KMS-11 (cell line): ENCODE results near the gene SHROOM3.

Experiments
- H2AFZ ChIP-seq: fragments of 200-600 bp; sonication (generic); 2 replicates; pipeline ENCODE4 v1.6.1; 2016; ENCODE audit warnings: antibody characterized with exemption, mixed run types, low read depth
- H3K27ac ChIP-seq: fragments of 200-600 bp; sonication (generic); 2 replicates; pipeline ENCODE4 v1.6.1; 2016; ENCODE audit warnings: mild to moderate bottlenecking, mixed run types
- H3K27me3 ChIP-seq: fragments of 200-600 bp; sonication (generic); 2 replicates; pipeline ENCODE4 v1.6.1; 2017; ENCODE audit warnings: mild to moderate bottlenecking, low read depth, mixed run types, moderate library complexity; ENCODE audit not compliant: insufficient read depth
- H3K36me3 ChIP-seq: fragments of 200-600 bp; sonication (generic); 2 replicates; pipeline ENCODE4 v1.6.1; 2017; ENCODE audit warnings: mild to moderate bottlenecking, mixed run types; ENCODE audit not compliant: insufficient read depth
- H3K4me1 ChIP-seq: fragments of 200-600 bp; sonication (generic); 2 replicates; pipeline ENCODE4 v1.6.1; 2016; ENCODE audit warnings: mild to moderate bottlenecking, low read depth, mixed run types; ENCODE audit not compliant: poor library complexity, severe bottlenecking
- H3K4me2 ChIP-seq: fragments of 200-600 bp; sonication (generic); 2 replicates; pipeline ENCODE4 v1.7.0; 2016; ENCODE audit warnings: mild to moderate bottlenecking, mixed run types
- H3K4me3 ChIP-seq: fragments of 200-600 bp; sonication (generic); IDR thresholded peaks from 2 replicates; pipeline ENCODE4 v1.6.1; 2017; ENCODE audit warnings: low read depth, low read length, mixed read lengths; ENCODE audit not compliant: insufficient read depth
- H3K79me2 ChIP-seq: fragments of 200-600 bp; sonication (generic); 2 replicates; pipeline ENCODE4 v1.6.1; 2016; ENCODE audit warnings: low read depth, mixed run types; ENCODE audit not compliant: insufficient read depth
- H3K9ac ChIP-seq: fragments of 200-600 bp; sonication (generic); 2 replicates; pipeline ENCODE4 v1.6.1; 2016; ENCODE audit warnings: mild to moderate bottlenecking, mixed run types
- H4K20me1 ChIP-seq: fragments of 200-600 bp; sonication (generic); 2 replicates; pipeline ENCODE4 v1.6.1; 2016; ENCODE audit warnings: mild to moderate bottlenecking, mixed run types; ENCODE audit not compliant: insufficient read depth
- TF ChIP-seq, protein P1 (sequence below): fragments of 200-600 bp; sonication (generic); conservative IDR thresholded peaks from 2 replicates; pipeline ENCODE4 v1.6.1; 2017; ENCODE audit warnings: low read depth, mild to moderate bottlenecking, antibody characterized with exemption, low read length, moderate library complexity, mixed read lengths

SHROOM3 gene

DNA sequence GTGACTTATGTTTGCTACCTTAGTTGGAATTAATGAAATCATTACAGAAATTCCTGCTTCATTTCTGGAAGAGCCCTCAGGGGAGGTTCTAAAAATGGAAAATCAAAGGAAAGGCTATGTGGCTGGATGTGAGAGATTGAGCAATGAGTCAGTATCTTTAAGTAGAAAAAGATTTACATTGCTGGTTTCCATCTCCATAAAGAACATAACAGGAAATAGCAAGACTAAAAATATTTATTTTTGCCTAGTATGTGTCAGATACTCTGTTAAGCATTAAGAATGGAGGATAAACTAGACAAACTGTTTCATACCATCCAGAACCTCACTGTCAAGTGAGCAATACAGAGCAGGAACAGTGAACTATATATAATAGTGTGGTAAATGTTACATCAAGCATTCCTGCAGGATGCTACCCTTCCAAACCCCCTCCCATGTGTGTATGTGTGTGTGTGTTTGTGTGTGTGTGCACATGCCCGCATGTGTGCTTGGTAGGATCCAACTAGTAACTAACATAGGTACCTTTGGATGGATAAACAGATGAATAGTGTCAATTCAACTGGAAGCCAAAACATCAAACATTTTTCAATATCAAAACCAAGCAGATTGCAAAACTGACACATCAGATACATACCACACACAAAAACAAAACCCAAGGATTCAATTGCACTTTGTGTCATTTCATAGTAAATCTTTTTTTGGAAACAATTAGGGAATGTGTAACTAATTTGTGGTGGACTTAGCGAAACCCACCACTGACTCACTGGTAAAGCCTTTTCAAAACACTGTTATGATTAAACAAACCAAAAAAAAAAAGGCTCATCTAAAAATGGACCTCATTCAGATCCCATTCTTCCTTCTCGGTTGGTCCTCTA is 223.4 kb downstream of the SHROOM3 start:
- Histone ChIP-seq H3K79me2 (no peaks in the 10 kb centered on the region), H3K4me3 (no peak overlapping the region), H3K4me1 (peaks cover 27% of the 10 kb centered on the region), H3K9ac (no peak overlapping the region), H2AFZ (no peak overlapping the region), H3K27ac (no peak overlapping the region), H4K20me1 (no peaks in the 10 kb centered on the region), H3K27me3 (no peaks in the 10 kb centered on the region), H3K36me3 (no peaks in the 10 kb centered on the region), H3K4me2 (no peak overlapping the region)
- TF ChIP-seq, protein P1, sequence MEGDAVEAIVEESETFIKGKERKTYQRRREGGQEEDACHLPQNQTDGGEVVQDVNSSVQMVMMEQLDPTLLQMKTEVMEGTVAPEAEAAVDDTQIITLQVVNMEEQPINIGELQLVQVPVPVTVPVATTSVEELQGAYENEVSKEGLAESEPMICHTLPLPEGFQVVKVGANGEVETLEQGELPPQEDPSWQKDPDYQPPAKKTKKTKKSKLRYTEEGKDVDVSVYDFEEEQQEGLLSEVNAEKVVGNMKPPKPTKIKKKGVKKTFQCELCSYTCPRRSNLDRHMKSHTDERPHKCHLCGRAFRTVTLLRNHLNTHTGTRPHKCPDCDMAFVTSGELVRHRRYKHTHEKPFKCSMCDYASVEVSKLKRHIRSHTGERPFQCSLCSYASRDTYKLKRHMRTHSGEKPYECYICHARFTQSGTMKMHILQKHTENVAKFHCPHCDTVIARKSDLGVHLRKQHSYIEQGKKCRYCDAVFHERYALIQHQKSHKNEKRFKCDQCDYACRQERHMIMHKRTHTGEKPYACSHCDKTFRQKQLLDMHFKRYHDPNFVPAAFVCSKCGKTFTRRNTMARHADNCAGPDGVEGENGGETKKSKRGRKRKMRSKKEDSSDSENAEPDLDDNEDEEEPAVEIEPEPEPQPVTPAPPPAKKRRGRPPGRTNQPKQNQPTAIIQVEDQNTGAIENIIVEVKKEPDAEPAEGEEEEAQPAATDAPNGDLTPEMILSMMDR, result no peak

DNA sequence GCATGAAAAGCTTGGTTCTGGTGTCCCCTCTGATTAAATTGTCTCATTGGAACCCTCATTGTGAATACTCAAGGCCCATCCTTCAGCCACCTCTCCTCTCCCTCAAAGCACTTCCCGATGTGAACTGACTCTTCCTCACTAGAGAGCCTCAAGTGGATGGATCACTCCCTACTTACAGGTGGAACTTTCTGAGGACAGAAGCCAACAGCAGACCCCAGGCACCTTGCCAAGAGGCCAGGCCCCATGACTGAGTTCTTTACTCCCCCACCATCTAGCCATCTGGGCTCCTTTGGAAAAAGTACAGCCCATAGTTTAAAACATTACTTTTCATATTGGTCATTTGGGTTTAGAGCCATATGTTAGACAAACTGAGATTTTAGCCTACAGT is 224.1 kb downstream of the SHROOM3 start:
- no peaks in the 10 kb centered on the region for H3K27me3 ChIP-seq
- peaks cover 27% of the 10 kb centered on the region for H3K4me1 ChIP-seq
- H3K79me2 ChIP-seq, result no peaks in the 10 kb centered on the region
- H2AFZ ChIP-seq, result no peak overlapping the region
- no peak overlapping the region for H3K9ac ChIP-seq
- no peaks in the 10 kb centered on the region for H3K36me3 ChIP-seq
- H3K4me2 ChIP-seq, result no peak overlapping the region
- H3K27ac ChIP-seq, result no peak overlapping the region
- H3K4me3 ChIP-seq, result no peak overlapping the region
- no peaks in the 10 kb centered on the region for H4K20me1 ChIP-seq
- TF ChIP-seq, protein P1, result no peak

DNA sequence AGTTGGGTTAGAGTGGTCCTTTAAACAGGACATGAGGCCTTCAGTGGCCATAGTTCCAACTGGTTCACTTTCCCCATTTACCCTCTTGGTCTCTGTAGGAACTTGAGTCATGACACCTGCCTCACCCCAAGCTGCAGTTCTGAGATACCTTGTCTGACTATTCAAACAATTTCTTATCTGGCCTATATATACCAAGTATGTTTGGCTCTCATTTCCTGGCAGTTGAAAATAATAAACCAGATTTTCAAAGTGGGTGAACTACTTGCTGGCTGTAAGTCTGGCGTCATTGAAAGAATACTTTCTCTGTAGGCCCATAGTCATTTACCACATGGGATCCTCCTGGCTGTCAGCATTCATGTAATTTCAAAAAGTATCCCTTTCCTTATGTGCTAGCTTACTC is 228.8 kb downstream of the SHROOM3 start:
- Histone ChIP-seq H3K27ac (no peak overlapping the region), H4K20me1 (no peaks in the 10 kb centered on the region), H3K9ac (no peak overlapping the region), H2AFZ (no peak overlapping the region), H3K79me2 (no peaks in the 10 kb centered on the region), H3K4me2 (no peak overlapping the region), H3K36me3 (no peaks in the 10 kb centered on the region), H3K27me3 (no peaks in the 10 kb centered on the region), H3K4me1 (peaks cover 19% of the 10 kb centered on the region), H3K4me3 (no peak overlapping the region)
- TF ChIP-seq, protein P1, result no peak

DNA sequence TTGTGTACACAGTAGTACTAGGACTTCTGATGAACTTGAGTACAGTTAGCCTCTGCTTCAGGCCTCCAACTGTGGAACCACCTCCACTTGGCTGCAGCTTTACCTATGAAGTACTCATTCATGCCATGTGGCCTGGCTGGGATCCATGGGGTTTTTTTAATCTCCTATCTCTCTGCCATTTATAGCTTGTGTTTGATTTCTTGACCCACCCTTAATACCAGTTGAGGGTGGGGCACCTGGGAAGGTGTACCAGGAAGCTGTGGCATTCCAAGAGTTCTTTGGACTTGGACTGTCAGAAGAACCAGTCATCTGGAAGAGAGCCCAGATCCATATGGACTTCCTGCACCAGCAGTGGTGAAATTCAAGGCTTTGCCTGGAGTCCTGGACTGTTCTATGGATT is 230.1 kb downstream of the SHROOM3 start:
- no peak overlapping the region for H3K27ac ChIP-seq
- no peaks in the 10 kb centered on the region for H4K20me1 ChIP-seq
- no peaks in the 10 kb centered on the region for H3K36me3 ChIP-seq
- no peak overlapping the region for H3K9ac ChIP-seq
- no peaks in the 10 kb centered on the region for H3K27me3 ChIP-seq
- no peaks in the 10 kb centered on the region for H3K79me2 ChIP-seq
- H3K4me2 ChIP-seq, result no peak overlapping the region
- peaks cover 14% of the 10 kb centered on the region for H3K4me1 ChIP-seq
- TF ChIP-seq, protein P1, result no peak
- H3K4me3 ChIP-seq, result no peak overlapping the region
- H2AFZ ChIP-seq, result no peak overlapping the region
